ENCODE measurements around the gene SAP30BP.

Gene SAP30BP

GRCh38 chr17:75666959-75667790 lies at the start of gene SAP30BP, which contains the start of gene RECQL5:
SAP30BP (plus strand) TSS chr17:75667338; CDS start chr17:75667373, 35 bp downstream.
RECQL5 (minus strand) TSS chr17:75667154; CDS start chr17:75666557, 597 bp downstream.
- peak within 1 kb of the TSS; percentile 34 to 97 (median 87) for H3K27ac ChIP-seq

GRCh38 chr17:75617675-75618074 lies 49.5 kb upstream of the SAP30BP start:
- H3K27ac ChIP-seq, result no peak overlapping the region
- no peak overlapping the region for H3K4me3 ChIP-seq

More at GRCh38 chr17:75666959-75667790, at the start of gene SAP30BP, which contains the start of gene RECQL5:
- H3K4me3 ChIP-seq, result peak within 1 kb of the TSS; percentile 62 to 100 (median 97)

- no peak overlapping the region for H3K4me3 ChIP-seq
- no peak overlapping the region for H3K27ac ChIP-seq
Measured at GRCh38 chr17:75619506-75620431, 47.4 kb upstream of the SAP30BP start.

GRCh38 chr17:75621489-75621888 lies 45.6 kb upstream of the SAP30BP start:
- H3K27ac ChIP-seq, result no peak overlapping the region
- no peak overlapping the region for H3K4me3 ChIP-seq

- no peak overlapping the region for H3K4me3 ChIP-seq
- no peak overlapping the region for H3K27ac ChIP-seq
Measured at GRCh38 chr17:75622076-75622475, 45.1 kb upstream of the SAP30BP start.

- no peak overlapping the region for H3K4me3 ChIP-seq
- no peak overlapping the region for H3K27ac ChIP-seq
Measured at GRCh38 chr17:75622771-75623273, 44.3 kb upstream of the SAP30BP start.

GRCh38 chr17:75623386-75623785 lies 43.8 kb upstream of the SAP30BP start:
- H3K4me3 ChIP-seq, result no peak overlapping the region
- H3K27ac ChIP-seq, result no peak overlapping the region

- Histone ChIP-seq H3K27ac (no peak overlapping the region), H3K4me3 (no peak overlapping the region)
Measured at GRCh38 chr17:75624021-75624420, 43.1 kb upstream of the SAP30BP start.

- Histone ChIP-seq H3K4me3 (no peak overlapping the region), H3K27ac (no peak overlapping the region)
Measured at GRCh38 chr17:75624714-75625345, 42.3 kb upstream of the SAP30BP start.

GRCh38 chr17:75625813-75626486 lies 41.2 kb upstream of the SAP30BP start:
- Histone ChIP-seq H3K27ac (no peak overlapping the region), H3K4me3 (no peak overlapping the region)

- Histone ChIP-seq H3K4me3 (no peak overlapping the region), H3K27ac (no peak overlapping the region)
Measured at GRCh38 chr17:75626496-75627038, 40.6 kb upstream of the SAP30BP start.

GRCh38 chr17:75627094-75627493 lies 40.0 kb upstream of the SAP30BP start:
- H3K27ac ChIP-seq, result no peak overlapping the region

GRCh38 chr17:75628425-75628824 lies 38.7 kb upstream of the SAP30BP start:
- Histone ChIP-seq H3K4me3 (no peak overlapping the region), H3K27ac (no peak overlapping the region)

More at GRCh38 chr17:75627094-75627493, 40.0 kb upstream of the SAP30BP start:
- H3K4me3 ChIP-seq, result no peak overlapping the region

GRCh38 chr17:75629157-75629556 lies 38.0 kb upstream of the SAP30BP start:
- Histone ChIP-seq H3K27ac (no peak overlapping the region), H3K4me3 (no peak overlapping the region)

- Histone ChIP-seq H3K27ac (no peak overlapping the region), H3K4me3 (no peak overlapping the region)
Measured at GRCh38 chr17:75630071-75630917, 36.8 kb upstream of the SAP30BP start.

GRCh38 chr17:75631353-75631752 lies 35.8 kb upstream of the SAP30BP start:
- Histone ChIP-seq H3K27ac (no peak overlapping the region), H3K4me3 (no peak overlapping the region)

- Histone ChIP-seq H3K27ac (peak overlapping the region in 3 of 21 experiments; percentile 52 to 85 (median 63)), H3K4me3 (no peak overlapping the region)
Measured at GRCh38 chr17:75632428-75632827, 34.7 kb upstream of the SAP30BP start.
